Activated T-helper 1 cell treated with Interleukin-2 at 50 U/mL for 16 hours (primary cell): Measurements from ENCODE around the gene RECQL.
"Not testable (repeated sequence)": the region's sequence is repeated elsewhere in the genome, so short reads cannot be mapped to it uniquely, and the experiment has no call there.

ENCODE experiments used
- DNase-seq: peaks from one replicate; pipeline ENCODE4 v3.0.0-alpha.2; 2020; ENCODE audit warnings: low read depth

RECQL gene

GRCh38 chr12:21502164-21502496 is 695 bp upstream of the RECQL start:
- peak; percentile 5 for DNase-seq

- DNase-seq = no peak
Observed at GRCh38 chr12:21500786-21501257, 613 bp downstream of the RECQL start.

- DNase-seq = no peak
Observed at GRCh38 chr12:21499765-21500164, 1.7 kb downstream of the RECQL start.

GRCh38 chr12:21485998-21486397 is 15.4 kb downstream of the RECQL start:
- DNase-seq = no peak

GRCh38 chr12:21483531-21483930 is 17.9 kb downstream of the RECQL start:
- DNase-seq = no peak

- no peak for DNase-seq
Observed at GRCh38 chr12:21478756-21479455, 22.5 kb downstream of the RECQL start.

GRCh38 chr12:21476949-21477348 is 24.5 kb downstream of the RECQL start:
- DNase-seq = no peak

- DNase-seq = no peak
Observed at GRCh38 chr12:21475552-21475951, 25.9 kb downstream of the RECQL start.

GRCh38 chr12:21472197-21472823 is 29.1 kb downstream of the RECQL start:
- DNase-seq = no peak

- DNase-seq = no peak
Observed at GRCh38 chr12:21471294-21471693, 30.1 kb downstream of the RECQL start.

- not testable (repeated sequence) for DNase-seq
Observed at GRCh38 chr12:21467334-21467733, 34.1 kb downstream of the RECQL start.

GRCh38 chr12:21459474-21459873 is 42.0 kb downstream of the RECQL start:
- no peak for DNase-seq

GRCh38 chr12:21456291-21456780 is 45.1 kb downstream of the RECQL start:
- DNase-seq = peak; percentile 17

- DNase-seq = no peak
Observed at GRCh38 chr12:21453312-21453852, 48.1 kb downstream of the RECQL start.

- no peak for DNase-seq
Observed at GRCh38 chr12:21451529-21451928, 49.9 kb downstream of the RECQL start.

- no peak for DNase-seq
Observed at GRCh38 chr12:21444193-21445146, 57.0 kb downstream of the RECQL start.

- no peak for DNase-seq
Observed at GRCh38 chr12:21439347-21439746, 62.1 kb downstream of the RECQL start.

- no peak for DNase-seq
Observed at GRCh38 chr12:21438643-21439042, 62.8 kb downstream of the RECQL start.

GRCh38 chr12:21434699-21435098 is 66.7 kb downstream of the RECQL start:
- DNase-seq = no peak

GRCh38 chr12:21433525-21433924 is 67.9 kb downstream of the RECQL start:
- no peak for DNase-seq

- DNase-seq = no peak
Observed at GRCh38 chr12:21429994-21430393, 71.4 kb downstream of the RECQL start.

GRCh38 chr12:21428241-21428640 is 73.2 kb downstream of the RECQL start:
- DNase-seq = no peak
